ENCODE results near the gene LRRC71.

DNA sequence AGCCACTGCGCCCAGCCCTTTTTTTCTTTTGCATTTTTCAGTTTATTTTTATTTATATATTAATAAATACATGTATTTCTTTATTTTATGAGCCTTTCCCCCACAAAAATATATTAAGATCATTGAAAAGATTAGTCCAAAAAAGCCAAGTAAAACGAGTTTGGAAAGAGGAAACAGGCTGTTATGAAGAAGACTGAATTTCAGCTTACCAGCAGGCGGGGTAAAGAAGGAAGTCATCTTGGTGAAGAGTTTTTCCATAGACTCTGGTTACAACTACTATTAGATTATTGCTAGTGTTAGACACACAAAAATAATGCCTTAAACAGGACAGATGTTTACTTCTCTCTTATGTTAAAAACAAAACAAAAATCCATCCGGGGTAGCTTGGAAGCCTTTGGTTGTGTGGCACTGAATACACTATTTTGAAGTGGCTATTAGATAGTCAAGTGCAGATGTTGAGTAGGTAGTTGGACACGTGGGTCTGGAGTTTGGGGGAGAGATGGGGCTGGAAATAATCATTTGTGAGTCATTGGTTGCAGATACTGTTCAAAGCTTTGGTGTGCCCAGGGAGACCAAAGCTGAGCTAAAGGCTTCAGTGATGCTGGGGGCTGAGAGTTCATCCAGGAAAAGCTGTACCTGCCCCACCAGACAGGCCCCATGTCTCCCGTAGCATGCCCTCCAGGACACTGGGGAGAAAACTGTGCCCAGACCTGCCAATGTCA lies 8.7 kb upstream of the LRRC71 start:
- TF ChIP-seq EZH2phosphoT487 (IDR thresholded peaks at IDR 0.05; ENCODE audit: insufficient read depth, low read depth) (no peak), EZH2 (IDR thresholded peaks at IDR 0.05; ENCODE audit: insufficient read depth, poor library complexity, severe bottlenecking) (no peak)
